GM12865 (cell line): Measurements from ENCODE around the gene GIMAP6.

Experiments used
- DNase-seq: peaks from one replicate; pipeline ENCODE4 v3.0.0; 2010; ENCODE audit warnings: low read depth
- H3K4me3 ChIP-seq: 2 replicates; pipeline ENCODE4 v1.5.1; 2011; ENCODE audit warnings: mild to moderate bottlenecking, low read depth, low read length, control low read depth
- CTCF ChIP-seq: IDR thresholded peaks from 2 replicates; pipeline ENCODE4 v1.5.1; 2011; ENCODE audit warnings: low read length, control low read depth, low read depth, inconsistent platforms; ENCODE audit not compliant: insufficient read depth; ENCODE audit errors: missing control alignments

GIMAP6 gene

GRCh38 chr7:150595361-150595760, 36.8 kb downstream of the GIMAP6 start:
- TF ChIP-seq CTCF, result no peak
- no peak overlapping the region for H3K4me3 ChIP-seq
- DNase-seq, result no peak

GRCh38 chr7:150594805-150595204, 37.4 kb downstream of the GIMAP6 start:
- DNase-seq, result no peak
- H3K4me3 ChIP-seq, result no peak overlapping the region
- no peak for TF ChIP-seq CTCF

- no peak overlapping the region for H3K4me3 ChIP-seq
- TF ChIP-seq CTCF, result no peak
These were observed 44.6 kb downstream of the GIMAP6 start for GRCh38 chr7:150587551-150587950.

GRCh38 chr7:150586785-150587152, 45.4 kb downstream of the GIMAP6 start:
- no peak overlapping the region for H3K4me3 ChIP-seq
- TF ChIP-seq CTCF, result no peak
- no peak for DNase-seq

More at GRCh38 chr7:150587551-150587950, 44.6 kb downstream of the GIMAP6 start:
- DNase-seq, result no peak

- H3K4me3 ChIP-seq, result no peak overlapping the region
- no peak for TF ChIP-seq CTCF
- DNase-seq, result no peak
These were observed 46.0 kb downstream of the GIMAP6 start for GRCh38 chr7:150586068-150586784.

- DNase-seq, result no peak
- TF ChIP-seq CTCF, result no peak
- no peak overlapping the region for H3K4me3 ChIP-seq
These were observed 47.0 kb downstream of the GIMAP6 start for GRCh38 chr7:150585199-150585598.
